Transverse colon (tissue), 4 donors: Measurements from ENCODE around the gene ZYX.

Source experiments
- POLR2AphosphoS5 ChIP-seq, 3 donors: sonication (generic); formaldehyde crosslinking; IDR thresholded peaks; one replicate each; pipeline ENCODE4 v1.6.1; 2016; ENCODE audit warnings: antibody characterized with exemption in 3 of 3
- TF ChIP-seq, protein P1 (sequence below), 5 experiments: fragments of 200-600 bp in 3 of 5; fragments of 450-650 bp in 2 of 5; sonication (generic) in 3 of 5; IDR thresholded peaks; 1 replicate in 2 of 5; 2 replicates in 3 of 5; pipeline ENCODE4 v1.5.1; 2016 to 2017; ENCODE audit warnings: antibody characterized with exemption in 5 of 5, inconsistent platforms in 3 of 5, mild to moderate bottlenecking in 2 of 5, moderate library complexity in 1 of 5

- peak; percentile 91 to 96 (median 95) for TF ChIP-seq POLR2AphosphoS5 (IDR thresholded peaks at IDR 0.05)
- TF ChIP-seq, protein P1, sequence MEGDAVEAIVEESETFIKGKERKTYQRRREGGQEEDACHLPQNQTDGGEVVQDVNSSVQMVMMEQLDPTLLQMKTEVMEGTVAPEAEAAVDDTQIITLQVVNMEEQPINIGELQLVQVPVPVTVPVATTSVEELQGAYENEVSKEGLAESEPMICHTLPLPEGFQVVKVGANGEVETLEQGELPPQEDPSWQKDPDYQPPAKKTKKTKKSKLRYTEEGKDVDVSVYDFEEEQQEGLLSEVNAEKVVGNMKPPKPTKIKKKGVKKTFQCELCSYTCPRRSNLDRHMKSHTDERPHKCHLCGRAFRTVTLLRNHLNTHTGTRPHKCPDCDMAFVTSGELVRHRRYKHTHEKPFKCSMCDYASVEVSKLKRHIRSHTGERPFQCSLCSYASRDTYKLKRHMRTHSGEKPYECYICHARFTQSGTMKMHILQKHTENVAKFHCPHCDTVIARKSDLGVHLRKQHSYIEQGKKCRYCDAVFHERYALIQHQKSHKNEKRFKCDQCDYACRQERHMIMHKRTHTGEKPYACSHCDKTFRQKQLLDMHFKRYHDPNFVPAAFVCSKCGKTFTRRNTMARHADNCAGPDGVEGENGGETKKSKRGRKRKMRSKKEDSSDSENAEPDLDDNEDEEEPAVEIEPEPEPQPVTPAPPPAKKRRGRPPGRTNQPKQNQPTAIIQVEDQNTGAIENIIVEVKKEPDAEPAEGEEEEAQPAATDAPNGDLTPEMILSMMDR (IDR thresholded peaks at IDR 0.05), result no peak
These were observed at the start of gene ZYX for GRCh38 chr7:143380646-143381426.
